NK-92 (cell line): Measurements from ENCODE around the gene BRSK2.

ENCODE experiments used
- DNase-seq: peaks from one replicate; lab custom pipeline; 2025; ENCODE audit not compliant: unreplicated experiment; lab: John Stamatoyannopoulos, UW

The BRSK2 gene

GRCh38 chr11:1449490-1450243, 59.9 kb downstream of the BRSK2 start:
- no peak for DNase-seq

GRCh38 chr11:1450344-1450875, 60.7 kb downstream of the BRSK2 start:
- DNase-seq: no peak

- no peak for DNase-seq
Measured at GRCh38 chr11:1450949-1451710, 61.4 kb downstream of the BRSK2 start.

- no peak for DNase-seq
Measured at GRCh38 chr11:1451781-1452470, 62.2 kb downstream of the BRSK2 start.

GRCh38 chr11:1452744-1453143, 63.0 kb downstream of the BRSK2 start:
- DNase-seq: no peak

GRCh38 chr11:1453611-1454034, 63.9 kb downstream of the BRSK2 start:
- DNase-seq: no peak

- no peak for DNase-seq
Measured at GRCh38 chr11:1454576-1454975, 64.8 kb downstream of the BRSK2 start.

GRCh38 chr11:1455032-1455762, 65.5 kb downstream of the BRSK2 start:
- no peak for DNase-seq

- no peak for DNase-seq
Measured at GRCh38 chr11:1455763-1456060, 66.0 kb downstream of the BRSK2 start.

- no peak for DNase-seq
Measured at GRCh38 chr11:1456176-1456575, 66.4 kb downstream of the BRSK2 start.

GRCh38 chr11:1456596-1457325, 67.0 kb downstream of the BRSK2 start:
- no peak for DNase-seq

GRCh38 chr11:1457326-1457680, 67.6 kb downstream of the BRSK2 start:
- DNase-seq: no peak

- no peak for DNase-seq
Measured at GRCh38 chr11:1457856-1458255, 68.1 kb downstream of the BRSK2 start.

GRCh38 chr11:1458340-1459218, 68.8 kb downstream of the BRSK2 start:
- no peak for DNase-seq

GRCh38 chr11:1459219-1459575, 69.5 kb downstream of the BRSK2 start:
- DNase-seq: no peak

- no peak for DNase-seq
Measured at GRCh38 chr11:1459764-1460395, 70.1 kb downstream of the BRSK2 start.

- DNase-seq: no peak
Measured at GRCh38 chr11:1460396-1460985, 70.8 kb downstream of the BRSK2 start.

GRCh38 chr11:1460986-1461825, 71.5 kb downstream of the BRSK2 start:
- DNase-seq: no peak
